Vagina (tissue), 2 donors: ENCODE measurements around the gene ACTA1. TPM values are rescaled to one million over a fixed set of nuclear protein-coding genes. Genes with fewer than 3 reads are reported as not detected.

Experiments
- DNase-seq, 2 donors: peaks; one replicate each; pipeline ENCODE4 v3.0.0-alpha.2; 2017; ENCODE audit errors: extremely low spot score in 2 of 2
- H3K27ac ChIP-seq: fragments of 200-600 bp; sonication (generic); one replicate; pipeline ENCODE4 v1.5.1; 2019
- H3K27me3 ChIP-seq: fragments of 200-600 bp; sonication (generic); one replicate; pipeline ENCODE4 v1.5.1; 2019
- H3K36me3 ChIP-seq, 2 donors: fragments of 200-600 bp; sonication (generic); one replicate each; pipeline ENCODE4 v1.5.1; 2017 to 2019
- H3K4me1 ChIP-seq: fragments of 200-600 bp; sonication (generic); one replicate; pipeline ENCODE4 v1.5.1; 2019
- H3K4me3 ChIP-seq, 2 donors: fragments of 200-600 bp; sonication (generic); 1 replicate in 1 of 2; 2 replicates in 1 of 2; pipeline ENCODE4 v1.5.1; 2016 to 2019
- H3K9me3 ChIP-seq: fragments of 200-600 bp; sonication (generic); one replicate; pipeline ENCODE4 v1.5.1; 2019
- CTCF ChIP-seq, 3 experiments: fragments of 450-650 bp in 2 of 3; fragments of 200-600 bp in 1 of 3; sonication (generic) in 1 of 3; IDR thresholded peaks; one replicate each; pipeline ENCODE4 v1.5.1; 2017 to 2019; ENCODE audit warnings: antibody characterized with exemption in 3 of 3, mild to moderate bottlenecking in 2 of 3, moderate library complexity in 2 of 3
- POLR2A ChIP-seq, 2 donors: fragments of 450-650 bp; IDR thresholded peaks; one replicate each; pipeline ENCODE4 v1.6.1; 2017; ENCODE audit warnings: antibody characterized with exemption in 2 of 2, mild to moderate bottlenecking in 2 of 2, moderate library complexity in 2 of 2
- POLR2AphosphoS5 ChIP-seq, 2 donors: sonication (generic); formaldehyde crosslinking; IDR thresholded peaks; one replicate each; pipeline ENCODE4 v1.9.0; 2017; ENCODE audit warnings: antibody characterized with exemption in 2 of 2, mild to moderate bottlenecking in 2 of 2, low read depth in 1 of 2; ENCODE audit not compliant: insufficient read depth in 1 of 2
- intact Hi-C: fragments of 100-400 bp; cut with DNase I; formaldehyde crosslinking; loops from one replicate; pipeline ENCODE4 v1.15.1; 2023
- total RNA-seq: library from RNA; depleted of rRNA; stranded (reverse); fragments of >200 nt; gene quantifications from one replicate; pipeline ENCODE4 v1.2.3, GENCODE V29; 2016

The ACTA1 gene
- total RNA-seq, 1 donor from 2014 or later: not detected

DNA sequence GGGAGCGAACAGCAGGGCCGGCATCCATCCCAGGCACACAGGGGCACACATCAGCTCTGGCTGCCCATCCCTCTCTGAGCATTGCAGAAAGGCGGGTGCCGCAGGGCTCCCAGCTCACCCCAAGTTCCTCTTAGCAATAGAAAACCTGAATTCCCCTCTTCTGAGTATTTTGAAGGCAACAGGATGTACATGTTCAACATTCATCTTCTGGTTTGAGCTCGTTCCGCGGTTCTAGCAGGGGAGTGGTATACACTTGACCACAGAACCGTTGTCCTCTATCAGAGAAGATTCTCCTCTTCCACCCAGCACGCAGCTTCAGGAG, 23.6 kb downstream of the ACTA1 start:
- H3K27ac ChIP-seq: no peak overlapping the region
- no peaks in the 10 kb centered on the region for H3K9me3 ChIP-seq
- no peak overlapping the region for H3K4me3 ChIP-seq
- no peak for TF ChIP-seq CTCF (IDR thresholded peaks at IDR 0.05)
- no peak for TF ChIP-seq POLR2A (IDR thresholded peaks at IDR 0.05)
- no peak for TF ChIP-seq POLR2AphosphoS5 (IDR thresholded peaks at IDR 0.05; ENCODE audit: insufficient read depth in 1 of 2, low read depth in 1 of 2)
- H3K4me1 ChIP-seq: peaks cover 43% of the 10 kb centered on the region
- intact Hi-C loops: no loop called here
- peaks cover 4% of the 10 kb centered on the region for H3K27me3 ChIP-seq
- H3K36me3 ChIP-seq: no peaks in the 10 kb centered on the region
- no peak for DNase-seq

DNA sequence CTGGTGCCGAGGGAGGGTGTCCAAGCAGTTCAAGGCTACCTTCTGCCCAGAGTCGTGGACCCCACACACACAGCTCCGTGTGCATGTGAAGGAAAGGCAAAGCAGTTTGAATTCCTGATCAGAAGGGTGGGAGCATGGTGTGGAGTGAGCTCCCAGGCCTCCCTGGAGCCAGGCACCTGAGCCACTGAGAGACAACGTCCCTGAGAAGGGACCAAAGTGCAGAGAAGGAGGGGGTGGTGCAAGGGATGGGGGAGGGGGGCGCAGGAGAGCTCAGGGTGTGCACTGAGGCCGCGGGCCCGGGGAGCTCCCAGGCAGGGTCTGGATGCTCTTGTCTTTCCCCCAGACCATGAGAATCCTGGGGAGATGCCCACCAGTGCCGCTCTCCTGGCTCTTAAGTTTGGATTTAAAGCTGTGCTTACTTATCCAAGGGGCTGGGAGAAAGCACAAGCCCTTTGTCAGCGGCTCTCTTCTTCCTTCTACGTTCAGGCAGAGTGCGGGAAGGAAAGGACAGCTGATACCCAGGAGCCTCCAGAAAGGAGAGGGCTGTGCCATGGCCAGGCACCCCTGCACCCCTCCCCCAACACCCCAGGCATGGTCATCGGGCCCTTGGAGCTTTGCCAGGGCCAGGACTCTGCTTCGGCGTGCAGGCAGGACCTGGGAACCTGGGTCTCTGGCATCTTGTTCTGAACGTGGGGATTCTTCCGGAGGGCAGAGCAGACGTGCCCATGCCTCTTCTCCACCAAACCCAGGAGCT, 24.1 kb downstream of the ACTA1 start:
- Histone ChIP-seq H3K27ac (no peak overlapping the region), H3K36me3 (no peaks in the 10 kb centered on the region), H3K4me3 (no peak overlapping the region), H3K9me3 (no peaks in the 10 kb centered on the region), H3K4me1 (peaks cover 43% of the 10 kb centered on the region), H3K27me3 (peaks cover 4% of the 10 kb centered on the region)
- no peak for DNase-seq
- TF ChIP-seq POLR2A (IDR thresholded peaks at IDR 0.05) (no peak), POLR2AphosphoS5 (IDR thresholded peaks at IDR 0.05; ENCODE audit: insufficient read depth in 1 of 2, low read depth in 1 of 2) (no peak), CTCF (IDR thresholded peaks at IDR 0.05) (no peak)
- intact Hi-C loops: no loop called here

- intact Hi-C loops: no loop called here
- Histone ChIP-seq H3K36me3 (no peaks in the 10 kb centered on the region), H3K4me3 (no peak overlapping the region), H3K9me3 (no peaks in the 10 kb centered on the region), H3K27me3 (peaks cover 4% of the 10 kb centered on the region), H3K4me1 (peaks cover 43% of the 10 kb centered on the region), H3K27ac (no peak overlapping the region)
- TF ChIP-seq CTCF (IDR thresholded peaks at IDR 0.05): no peak
- no peak for TF ChIP-seq POLR2AphosphoS5 (IDR thresholded peaks at IDR 0.05; ENCODE audit: insufficient read depth in 1 of 2, low read depth in 1 of 2)
- TF ChIP-seq POLR2A (IDR thresholded peaks at IDR 0.05): no peak
- DNase-seq: no peak
Measured at GRCh38 chr1:229408458-229409037, 25.3 kb downstream of the ACTA1 start.

DNA sequence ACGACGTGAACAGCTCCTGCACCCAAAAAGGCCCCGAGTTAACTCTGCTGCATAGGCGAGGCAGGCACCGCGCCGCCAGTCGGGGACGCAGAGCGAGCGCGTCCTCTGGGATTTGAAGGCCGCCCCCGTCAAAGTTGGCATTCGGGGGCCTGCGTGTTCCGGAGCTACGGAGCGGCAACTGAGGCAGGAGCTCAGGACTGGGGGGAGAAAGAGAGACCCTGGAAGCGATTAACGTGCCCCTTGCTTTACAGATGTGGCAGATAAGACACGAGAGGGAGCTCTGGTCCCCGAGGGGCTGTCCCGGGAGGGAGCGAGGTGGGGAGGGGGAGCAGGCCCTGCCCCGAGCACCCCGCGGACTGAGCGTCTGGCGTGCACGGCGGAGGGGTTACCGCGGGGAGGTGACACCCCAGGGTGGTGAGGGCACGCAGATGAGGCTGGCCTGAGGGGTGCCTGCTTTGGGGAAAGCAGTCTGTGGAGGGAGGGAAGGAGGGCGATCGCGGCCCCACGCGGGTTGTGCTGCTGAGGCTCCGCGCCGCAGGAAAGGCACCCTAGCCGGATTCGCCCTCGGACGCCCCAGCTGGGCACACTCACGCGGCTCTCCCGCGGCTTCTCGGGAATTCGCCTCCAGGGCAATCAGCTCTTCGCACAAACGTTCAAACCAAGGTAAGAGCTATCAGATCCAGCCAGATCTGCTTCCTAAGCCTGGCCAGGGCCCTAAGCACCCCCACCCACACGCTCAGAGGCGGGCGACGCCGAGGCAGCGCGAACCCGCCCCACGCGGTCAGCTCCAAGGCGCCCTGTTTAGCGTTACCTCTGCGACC, 26.5 kb downstream of the ACTA1 start:
- intact Hi-C loops: no loop called here
- Histone ChIP-seq H3K36me3 (no peaks in the 10 kb centered on the region), H3K27me3 (peaks cover 4% of the 10 kb centered on the region), H3K4me3 (peak overlapping the region; percentile 30 to 31), H3K9me3 (no peaks in the 10 kb centered on the region), H3K4me1 (peaks cover 43% of the 10 kb centered on the region), H3K27ac (no peak overlapping the region)
- DNase-seq: no peak
- TF ChIP-seq POLR2AphosphoS5 (IDR thresholded peaks at IDR 0.05; ENCODE audit: insufficient read depth in 1 of 2, low read depth in 1 of 2) (no peak), POLR2A (IDR thresholded peaks at IDR 0.05) (no peak), CTCF (IDR thresholded peaks at IDR 0.05) (no peak)
